ENCODE results near the gene ZNF618. TPM values are rescaled to one million over a fixed set of nuclear protein-coding genes. Genes with fewer than 3 reads are reported as not detected.
A peak's percentile ranks its signal among the peaks of the same experiment; 100 is the strongest.

The ZNF618 gene
- total RNA-seq, 1 donor: 13.6 TPM

DNA sequence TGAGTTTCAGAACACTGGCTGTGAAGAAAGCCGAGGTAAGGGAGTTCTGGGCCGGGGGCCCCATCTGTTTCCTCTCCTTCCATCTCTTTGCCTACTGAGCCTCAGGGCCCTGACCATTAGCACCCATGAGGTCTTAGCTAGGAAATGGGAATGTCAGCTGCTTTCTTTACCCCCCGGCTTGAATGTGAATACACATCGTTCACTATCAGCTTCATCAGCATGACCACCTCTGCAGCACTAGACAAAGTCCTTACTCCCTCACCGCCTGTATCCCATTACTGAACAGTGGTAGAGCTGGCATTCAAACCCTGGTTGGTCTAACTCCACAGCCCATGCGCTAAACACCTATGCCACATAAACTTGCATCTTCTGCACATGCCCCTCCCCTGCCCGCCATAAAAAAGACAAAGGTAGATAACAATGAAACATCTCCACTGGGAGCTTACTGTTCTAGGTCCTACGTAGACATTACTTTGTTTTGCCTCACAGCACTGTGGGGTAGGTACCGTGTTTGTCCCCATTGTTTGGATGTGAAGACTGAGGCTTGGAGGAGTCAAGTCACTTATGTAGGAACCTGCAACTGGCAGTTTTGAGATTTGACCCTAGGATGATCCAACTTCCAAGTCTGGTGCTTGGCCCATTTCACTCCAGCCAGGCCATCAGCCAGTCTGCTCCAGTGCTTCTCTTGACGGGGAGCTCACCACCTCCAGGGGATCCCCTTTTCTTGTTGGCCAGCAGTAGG, 108.7 kb downstream of the ZNF618 start:
- no peak overlapping the region for H3K4me3 ChIP-seq (ENCODE audit: low read depth, low read length)
- DNase-seq (ENCODE audit: low read depth): no peak
- TF ChIP-seq, protein P1, sequence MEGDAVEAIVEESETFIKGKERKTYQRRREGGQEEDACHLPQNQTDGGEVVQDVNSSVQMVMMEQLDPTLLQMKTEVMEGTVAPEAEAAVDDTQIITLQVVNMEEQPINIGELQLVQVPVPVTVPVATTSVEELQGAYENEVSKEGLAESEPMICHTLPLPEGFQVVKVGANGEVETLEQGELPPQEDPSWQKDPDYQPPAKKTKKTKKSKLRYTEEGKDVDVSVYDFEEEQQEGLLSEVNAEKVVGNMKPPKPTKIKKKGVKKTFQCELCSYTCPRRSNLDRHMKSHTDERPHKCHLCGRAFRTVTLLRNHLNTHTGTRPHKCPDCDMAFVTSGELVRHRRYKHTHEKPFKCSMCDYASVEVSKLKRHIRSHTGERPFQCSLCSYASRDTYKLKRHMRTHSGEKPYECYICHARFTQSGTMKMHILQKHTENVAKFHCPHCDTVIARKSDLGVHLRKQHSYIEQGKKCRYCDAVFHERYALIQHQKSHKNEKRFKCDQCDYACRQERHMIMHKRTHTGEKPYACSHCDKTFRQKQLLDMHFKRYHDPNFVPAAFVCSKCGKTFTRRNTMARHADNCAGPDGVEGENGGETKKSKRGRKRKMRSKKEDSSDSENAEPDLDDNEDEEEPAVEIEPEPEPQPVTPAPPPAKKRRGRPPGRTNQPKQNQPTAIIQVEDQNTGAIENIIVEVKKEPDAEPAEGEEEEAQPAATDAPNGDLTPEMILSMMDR (IDR thresholded peaks at IDR 0.05; ENCODE audit: insufficient read depth, low read length): no peak

- DNase-seq (ENCODE audit: low read depth): no peak
- TF ChIP-seq, protein P1 (IDR thresholded peaks at IDR 0.05; ENCODE audit: insufficient read depth, low read length): no peak
- no peak overlapping the region for H3K4me3 ChIP-seq (ENCODE audit: low read depth, low read length)
These were observed 110.0 kb downstream of the ZNF618 start for GRCh38 chr9:113985968-113986585.

- H3K4me3 ChIP-seq (ENCODE audit: low read depth, low read length): no peak overlapping the region
- TF ChIP-seq, protein P1 (IDR thresholded peaks at IDR 0.05; ENCODE audit: insufficient read depth, low read length): no peak
- no peak for DNase-seq (ENCODE audit: low read depth)
These were observed 110.8 kb downstream of the ZNF618 start for GRCh38 chr9:113986931-113987330.

- TF ChIP-seq, protein P1 (IDR thresholded peaks at IDR 0.05; ENCODE audit: insufficient read depth, low read length): no peak
- no peak overlapping the region for H3K4me3 ChIP-seq (ENCODE audit: low read depth, low read length)
- no peak for DNase-seq (ENCODE audit: low read depth)
These were observed 111.4 kb downstream of the ZNF618 start for GRCh38 chr9:113987526-113987925.

DNA sequence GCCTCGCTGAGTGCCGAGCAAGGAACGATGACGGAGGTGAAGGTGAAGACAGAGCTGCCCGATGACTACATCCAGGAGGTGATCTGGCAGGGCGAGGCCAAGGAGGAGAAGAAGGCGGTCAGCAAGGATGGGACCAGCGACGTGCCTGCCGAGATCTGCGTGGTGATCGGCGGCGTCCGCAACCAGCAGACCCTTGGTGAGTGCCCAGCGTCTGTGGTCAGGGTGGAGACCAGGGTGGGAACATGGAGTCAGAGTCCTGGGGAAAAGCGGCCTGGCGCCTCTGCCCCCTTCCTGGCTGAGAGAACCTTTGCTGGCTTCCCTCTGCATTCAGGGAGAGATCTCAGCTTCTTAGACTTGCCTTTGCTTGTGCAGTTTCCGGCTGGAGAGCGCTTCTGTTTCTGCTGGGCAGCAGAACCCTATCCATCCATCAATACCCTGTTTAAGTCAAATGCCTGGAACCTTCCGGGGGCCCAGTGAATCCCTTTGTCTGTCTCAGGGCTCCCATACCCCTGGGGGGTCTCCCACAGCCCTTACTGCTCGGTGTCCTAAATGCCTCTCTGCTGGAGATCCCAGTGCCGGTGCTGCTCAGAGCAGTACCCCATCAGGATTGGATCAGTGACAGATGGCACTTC, 112.4 kb downstream of the ZNF618 start:
- no peak overlapping the region for H3K4me3 ChIP-seq (ENCODE audit: low read depth, low read length)
- TF ChIP-seq, protein P1 (IDR thresholded peaks at IDR 0.05; ENCODE audit: insufficient read depth, low read length): no peak
- no peak for DNase-seq (ENCODE audit: low read depth)

DNA sequence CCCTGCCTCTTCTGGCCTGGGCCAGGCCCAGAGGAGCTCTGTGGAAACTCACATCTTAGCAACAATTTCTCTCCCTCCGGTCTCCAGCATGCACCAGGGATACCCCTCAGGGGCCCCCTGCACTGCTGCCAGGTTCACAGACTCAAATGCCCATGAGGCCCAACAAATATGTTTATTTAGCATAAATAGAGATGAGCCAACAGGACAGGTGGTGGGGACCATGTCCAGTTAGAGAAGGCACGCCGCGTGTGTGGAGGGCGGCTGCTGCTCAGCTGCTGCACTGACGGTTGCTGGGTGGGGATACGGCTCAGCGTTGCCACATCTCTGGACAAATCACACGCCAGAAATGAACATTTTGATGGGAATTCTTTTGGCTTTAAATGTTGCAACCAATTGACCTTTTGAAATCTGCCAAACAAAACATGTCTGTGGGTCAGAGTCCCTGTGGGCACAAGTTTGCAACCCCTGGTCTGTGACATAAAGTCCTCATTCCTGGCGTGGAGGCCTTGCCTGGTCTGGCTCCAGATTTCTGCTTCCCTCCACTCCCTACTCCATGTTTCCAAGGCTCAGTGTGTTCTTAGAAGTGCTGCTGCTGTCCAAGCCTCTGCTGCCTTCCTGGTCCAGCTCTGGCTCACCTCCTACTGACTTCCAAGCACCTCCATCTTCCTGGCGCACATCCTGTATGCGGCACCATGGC, 113.1 kb downstream of the ZNF618 start:
- TF ChIP-seq, protein P1 (IDR thresholded peaks at IDR 0.05; ENCODE audit: insufficient read depth, low read length): no peak
- H3K4me3 ChIP-seq (ENCODE audit: low read depth, low read length): no peak overlapping the region
- peak; percentile 85 for DNase-seq (ENCODE audit: low read depth)

Data from fibroblast of the aortic adventitia (primary cell).